A673 (cell line): ENCODE measurements around the gene TSPEAR. TPM values are rescaled to one million over a fixed set of nuclear protein-coding genes. Genes with fewer than 3 reads are reported as not detected.

Source experiments
- BruUV-seq: library from RNA; stranded (reverse); fragments of 400-500 nt; replicated peaks from 2 replicates; lab custom pipeline; 2021; lab: Mats Ljungman, UMichigan
- CTCF ChIA-PET: fragments of 300-600 bp; sonication (Branson Sonifier 250); formaldehyde crosslinking; loops from one replicate; lab custom pipeline; 2022; ENCODE audit warnings: antibody characterized with exemption; lab: Charles Lee
- POLR2A ChIA-PET: fragments of 300-600 bp; sonication (Branson Sonifier 250); formaldehyde crosslinking; loops from one replicate; lab custom pipeline; 2022; ENCODE audit warnings: antibody characterized with exemption; ENCODE audit not compliant: low non-redundant PET; lab: Charles Lee
- DNase-seq: peaks from one replicate; pipeline ENCODE4 v3.0.0-alpha.2; 2015; ENCODE audit warnings: low spot score
- H3K27ac ChIP-seq: fragments of 200-600 bp; sonication (generic); 2 replicates; pipeline ENCODE4 v1.5.1; 2016; ENCODE audit warnings: mixed run types, low read depth, mild to moderate bottlenecking, mixed read lengths, antibody characterized with exemption, low read length; ENCODE audit not compliant: poor library complexity, severe bottlenecking
- H3K27me3 ChIP-seq: fragments of 200-600 bp; sonication (generic); replicated peaks from 2 replicates; pipeline ENCODE4 v1.6.1; 2017; ENCODE audit warnings: mixed run types, low read depth, mild to moderate bottlenecking, mixed read lengths, antibody characterized with exemption, low read length; ENCODE audit not compliant: insufficient read depth, poor library complexity
- H3K36me3 ChIP-seq: fragments of 200-600 bp; sonication (generic); 2 replicates; pipeline ENCODE4 v1.6.1; 2016; ENCODE audit warnings: mixed run types, mild to moderate bottlenecking, mixed read lengths, antibody characterized with exemption, low read length; ENCODE audit not compliant: insufficient read depth, poor library complexity, severe bottlenecking
- H3K4me1 ChIP-seq: fragments of 200-600 bp; sonication (generic); 2 replicates; pipeline ENCODE4 v1.6.1; 2017; ENCODE audit warnings: mixed run types, mild to moderate bottlenecking, mixed read lengths, antibody characterized with exemption, low read length; ENCODE audit not compliant: insufficient read depth, poor library complexity, severe bottlenecking
- H3K4me3 ChIP-seq: fragments of 200-600 bp; sonication (generic); 2 replicates; pipeline ENCODE4 v1.5.1; 2016; ENCODE audit warnings: low read depth, mixed run types, mild to moderate bottlenecking, mixed read lengths, low read length; ENCODE audit not compliant: poor library complexity, severe bottlenecking
- H3K9me3 ChIP-seq: fragments of 200-600 bp; sonication (generic); 2 replicates; pipeline ENCODE4 v1.6.1; 2016; ENCODE audit warnings: mixed run types, low read depth, mild to moderate bottlenecking, mixed read lengths, antibody characterized with exemption, low read length; ENCODE audit not compliant: poor library complexity, severe bottlenecking
- CTCF ChIP-seq: fragments of 300-800, 200-600 bp; sonication (generic); conservative IDR thresholded peaks from 2 replicates; pipeline ENCODE4 v1.5.1; 2017; ENCODE audit warnings: low read depth, mild to moderate bottlenecking, antibody characterized with exemption, low read length, moderate library complexity, mixed read lengths
- EZH2 ChIP-seq: fragments of 200-600 bp; sonication (generic); IDR thresholded peaks from 2 replicates; pipeline ENCODE4 v1.6.1; 2017; ENCODE audit warnings: borderline replicate concordance, low read depth, mild to moderate bottlenecking, mixed read lengths, antibody characterized with exemption, low read length; ENCODE audit not compliant: poor library complexity, severe bottlenecking
- intact Hi-C: fragments of 100-400 bp; cut with micrococcal nuclease; formaldehyde crosslinking; loops from one replicate; pipeline ENCODE4 v1.10.0; 2022; ENCODE audit not compliant: unreplicated experiment
- total RNA-seq: library from RNA; stranded (reverse); gene quantifications from 2 replicates; pipeline ENCODE4 v1.2.3, GENCODE V29; 2021

The TSPEAR gene
- total RNA-seq, 1 experiment from 2014 or later: 8.3 TPM

GRCh38 chr21:44516828-44517174 lies 194.6 kb downstream of the TSPEAR start:
- H3K36me3 ChIP-seq: no peaks in the 10 kb centered on the region
- ChIA-PET POLR2A (no interaction called here), CTCF (no interaction called here)
- DNase-seq: no peak
- H3K27me3 ChIP-seq: no peaks in the 10 kb centered on the region
- H3K4me3 ChIP-seq: no peak overlapping the region
- intact Hi-C loops: no loop called here
- no peaks in the 10 kb centered on the region for H3K9me3 ChIP-seq
- no peaks in the 10 kb centered on the region for H3K4me1 ChIP-seq
- BruUV-seq: no TSS peak
- no peak for TF ChIP-seq CTCF
- H3K27ac ChIP-seq: no peak overlapping the region

- Histone ChIP-seq H3K4me3 (no peak overlapping the region), H3K36me3 (no peaks in the 10 kb centered on the region), H3K4me1 (no peaks in the 10 kb centered on the region), H3K9me3 (no peaks in the 10 kb centered on the region), H3K27ac (no peak overlapping the region), H3K27me3 (no peaks in the 10 kb centered on the region)
- intact Hi-C loops: no loop called here
- ChIA-PET POLR2A (no interaction called here), CTCF (no interaction called here)
- BruUV-seq: no TSS peak
- DNase-seq: no peak
- TF ChIP-seq EZH2 (no peak), CTCF (no peak)
Observed at GRCh38 chr21:44516342-44516741, 195.0 kb downstream of the TSPEAR start.

- ChIA-PET POLR2A (no interaction called here), CTCF (no interaction called here)
- no peak overlapping the region for H3K4me3 ChIP-seq
- no peaks in the 10 kb centered on the region for H3K27me3 ChIP-seq
- BruUV-seq: no TSS peak
- no peaks in the 10 kb centered on the region for H3K4me1 ChIP-seq
- intact Hi-C loops: no loop called here
- DNase-seq: no peak
- H3K27ac ChIP-seq: no peak overlapping the region
- no peak for TF ChIP-seq CTCF
- no peak for TF ChIP-seq EZH2
- no peaks in the 10 kb centered on the region for H3K9me3 ChIP-seq
- H3K36me3 ChIP-seq: no peaks in the 10 kb centered on the region
Observed at GRCh38 chr21:44515359-44516165, 195.8 kb downstream of the TSPEAR start.
